Esophagus muscularis mucosa (tissue), 4 donors: ENCODE measurements around the gene ZNF580.

Source experiments
- EP300 ChIP-seq: sonication (generic); formaldehyde crosslinking; IDR thresholded peaks from one replicate; pipeline ENCODE4 v1.6.1; 2017; ENCODE audit warnings: antibody characterized with exemption
- POLR2A ChIP-seq: fragments of 450-650 bp; IDR thresholded peaks from one replicate; pipeline ENCODE4 v1.6.1; 2017; ENCODE audit warnings: antibody characterized with exemption, moderate library complexity, mild to moderate bottlenecking, low read depth
- POLR2AphosphoS5 ChIP-seq, 2 donors: sonication (generic); formaldehyde crosslinking; IDR thresholded peaks; one replicate each; pipeline ENCODE4 v1.6.1; 2017; ENCODE audit warnings: antibody characterized with exemption in 2 of 2
- TF ChIP-seq, protein P1 (sequence below), 3 experiments: fragments of 200-600 bp in 2 of 3; fragments of 450-650 bp in 1 of 3; sonication (generic) in 2 of 3; IDR thresholded peaks; one replicate each; pipeline ENCODE4 v1.5.1; 2017 to 2019; ENCODE audit warnings: antibody characterized with exemption in 3 of 3, mild to moderate bottlenecking in 2 of 3, moderate library complexity in 1 of 3

DNA sequence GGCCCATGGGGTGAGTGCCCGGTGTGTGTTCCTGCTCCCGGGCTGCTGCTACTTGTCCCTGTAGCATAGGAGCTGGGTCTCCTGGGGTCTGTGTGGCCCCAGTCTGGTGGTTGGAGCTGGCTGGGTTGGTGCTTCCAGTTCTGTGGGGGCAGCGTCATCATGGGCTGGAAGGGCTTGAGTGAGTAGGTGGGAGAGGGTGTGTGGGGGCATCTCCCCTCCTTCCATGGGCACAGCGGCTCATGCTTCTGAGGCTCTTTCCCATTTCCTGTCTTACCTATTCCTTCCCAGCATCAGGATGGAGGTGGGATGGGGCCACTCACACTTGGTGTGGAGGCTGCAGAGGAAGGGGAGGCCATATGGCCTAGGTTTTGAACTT lies 26.2 kb downstream of the ZNF580 start:
- TF ChIP-seq, protein P1, sequence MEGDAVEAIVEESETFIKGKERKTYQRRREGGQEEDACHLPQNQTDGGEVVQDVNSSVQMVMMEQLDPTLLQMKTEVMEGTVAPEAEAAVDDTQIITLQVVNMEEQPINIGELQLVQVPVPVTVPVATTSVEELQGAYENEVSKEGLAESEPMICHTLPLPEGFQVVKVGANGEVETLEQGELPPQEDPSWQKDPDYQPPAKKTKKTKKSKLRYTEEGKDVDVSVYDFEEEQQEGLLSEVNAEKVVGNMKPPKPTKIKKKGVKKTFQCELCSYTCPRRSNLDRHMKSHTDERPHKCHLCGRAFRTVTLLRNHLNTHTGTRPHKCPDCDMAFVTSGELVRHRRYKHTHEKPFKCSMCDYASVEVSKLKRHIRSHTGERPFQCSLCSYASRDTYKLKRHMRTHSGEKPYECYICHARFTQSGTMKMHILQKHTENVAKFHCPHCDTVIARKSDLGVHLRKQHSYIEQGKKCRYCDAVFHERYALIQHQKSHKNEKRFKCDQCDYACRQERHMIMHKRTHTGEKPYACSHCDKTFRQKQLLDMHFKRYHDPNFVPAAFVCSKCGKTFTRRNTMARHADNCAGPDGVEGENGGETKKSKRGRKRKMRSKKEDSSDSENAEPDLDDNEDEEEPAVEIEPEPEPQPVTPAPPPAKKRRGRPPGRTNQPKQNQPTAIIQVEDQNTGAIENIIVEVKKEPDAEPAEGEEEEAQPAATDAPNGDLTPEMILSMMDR (IDR thresholded peaks at IDR 0.05), result no peak
- TF ChIP-seq POLR2AphosphoS5 (IDR thresholded peaks at IDR 0.05) (no peak), POLR2A (no peak), EP300 (no peak)
